T-helper 2 cell treated with Interferon-gamma antibody and Interleukin-4, amounts not matched to agents 100 ng/mL and 5 ng/mL, for 36 hours (primary cell): Measurements from ENCODE around the gene PEPD. TPM values are rescaled to one million over a fixed set of nuclear protein-coding genes. Genes with fewer than 3 reads are reported as not detected.

Experiments used
- intact Hi-C: fragments of 100-400 bp; cut with micrococcal nuclease; formaldehyde crosslinking; loops from one replicate; pipeline ENCODE4 v1.15.1; 2023
- total RNA-seq: library from RNA; stranded (reverse); gene quantifications from 2 replicates; pipeline ENCODE4 v1.2.3, GENCODE V29; 2022

Gene PEPD
- total RNA-seq, 1 donor from 2014 or later: 24.4 TPM

- intact Hi-C loops: no loop called here
These were observed 112.8 kb downstream of the PEPD start for GRCh38 chr19:33408538-33409434.

- intact Hi-C loops: no loop called here
These were observed 113.5 kb downstream of the PEPD start for GRCh38 chr19:33408116-33408515.

GRCh38 chr19:33407716-33408115 is 113.9 kb downstream of the PEPD start:
- intact Hi-C loops: no loop called here

- intact Hi-C loops: no loop called here
These were observed 114.4 kb downstream of the PEPD start for GRCh38 chr19:33407140-33407551.

GRCh38 chr19:33406521-33407139 is 115.0 kb downstream of the PEPD start:
- intact Hi-C loops: loop anchor here (1.0 kb wide), 1 partner anchor 171 kb away; no protein-coding TSS in a partner anchor

- intact Hi-C loops: loop anchor here (1.0 kb wide), 1 partner anchor 171 kb away; no protein-coding TSS in a partner anchor
These were observed 115.8 kb downstream of the PEPD start for GRCh38 chr19:33405553-33406461.

GRCh38 chr19:33405254-33405552 is 116.4 kb downstream of the PEPD start:
- intact Hi-C loops: no loop called here

- intact Hi-C loops: no loop called here
These were observed 116.9 kb downstream of the PEPD start for GRCh38 chr19:33404506-33405253.

- intact Hi-C loops: no loop called here
These were observed 117.7 kb downstream of the PEPD start for GRCh38 chr19:33403973-33404304.

- intact Hi-C loops: no loop called here
These were observed 118.2 kb downstream of the PEPD start for GRCh38 chr19:33403221-33403972.

GRCh38 chr19:33402421-33403220 is 119.0 kb downstream of the PEPD start:
- intact Hi-C loops: no loop called here

GRCh38 chr19:33401683-33402420 is 119.7 kb downstream of the PEPD start:
- intact Hi-C loops: no loop called here

GRCh38 chr19:33400856-33401682 is 120.5 kb downstream of the PEPD start:
- intact Hi-C loops: no loop called here

GRCh38 chr19:33399745-33400681 is 121.6 kb downstream of the PEPD start:
- intact Hi-C loops: no loop called here

GRCh38 chr19:33399081-33399744 is 122.4 kb downstream of the PEPD start:
- intact Hi-C loops: no loop called here

- intact Hi-C loops: no loop called here
These were observed 123.1 kb downstream of the PEPD start for GRCh38 chr19:33398361-33399060.
